HG02623 (cell line): Measurements from ENCODE around the gene ZFHX2.

Source experiments
- ATAC-seq: cut with Tn5 transposase; IDR thresholded peaks from one replicate; pipeline ENCODE4 v1.9.1; 2021; ENCODE audit warnings: moderate library complexity; ENCODE audit not compliant: unreplicated experiment

ZFHX2 gene

DNA sequence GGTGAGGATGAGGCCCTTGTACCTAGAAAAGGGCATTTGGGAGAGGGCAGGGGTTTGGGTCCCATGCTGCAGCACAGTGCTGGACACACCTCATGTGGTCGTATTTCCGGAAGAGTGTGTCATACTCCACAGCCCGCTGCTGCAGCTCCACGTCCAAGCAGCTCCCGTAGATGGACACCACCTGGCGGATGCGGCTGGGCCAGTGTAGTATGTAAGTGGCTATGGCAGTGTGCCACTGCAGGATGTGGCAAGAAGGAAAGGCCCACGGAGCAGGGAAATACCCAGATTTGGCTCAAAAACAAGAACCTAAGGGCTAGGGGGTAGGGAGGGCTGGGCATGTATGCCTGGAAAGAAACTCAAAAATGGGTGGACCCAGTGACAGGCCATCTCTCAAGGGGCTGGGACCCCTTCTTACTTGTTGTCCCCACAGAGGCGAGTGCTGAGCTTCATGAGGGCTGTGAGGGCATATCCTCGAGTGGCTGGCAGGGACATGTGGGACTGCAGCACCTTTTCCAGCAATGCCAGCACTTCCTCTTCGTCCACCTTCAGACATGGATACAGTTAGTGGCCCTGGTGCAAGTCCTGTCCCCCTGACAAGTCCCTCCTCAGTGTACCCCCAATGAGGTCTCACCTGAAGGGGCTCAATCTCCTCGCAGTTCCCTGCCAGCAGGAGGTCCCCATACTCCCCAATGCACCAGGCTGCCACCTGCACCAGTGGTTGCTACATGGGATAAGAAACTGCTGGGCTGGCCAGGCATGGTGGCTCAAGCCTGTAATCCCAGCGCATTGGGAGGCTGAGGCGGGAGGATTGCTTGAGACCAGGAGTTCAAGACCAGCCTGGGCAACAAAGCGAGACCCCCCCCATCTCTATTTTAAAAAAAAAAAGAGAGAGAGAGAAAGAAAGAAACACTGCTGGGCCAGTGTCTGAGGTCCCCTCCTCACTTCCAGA, 10.6 kb upstream of the ZFHX2 start:
- ATAC-seq: no peak

DNA sequence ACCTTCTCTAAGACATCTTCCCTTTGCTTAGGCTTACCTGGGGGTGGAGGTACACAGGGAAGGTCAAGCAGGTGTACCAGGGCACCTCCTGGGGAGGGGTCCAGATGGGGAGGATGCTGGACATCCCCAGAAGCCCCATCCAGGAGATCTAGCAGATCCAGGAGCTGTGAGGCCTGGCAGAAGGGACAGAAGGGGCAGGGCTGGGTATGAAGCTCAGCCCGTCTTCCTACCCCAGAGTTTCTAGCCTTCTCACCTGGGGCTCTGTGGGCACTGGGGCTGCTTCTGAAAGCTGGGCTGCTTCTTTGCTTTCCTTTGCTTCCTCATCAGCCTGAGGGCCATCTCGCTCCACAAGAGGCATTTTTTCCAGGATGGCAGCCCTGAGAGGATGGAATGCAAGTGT, 9.7 kb upstream of the ZFHX2 start:
- ATAC-seq: no peak

- ATAC-seq: no peak
Observed at GRCh38 chr14:23559926-23560520, 8.5 kb upstream of the ZFHX2 start.

- no peak for ATAC-seq
Observed at GRCh38 chr14:23559010-23559925, 7.7 kb upstream of the ZFHX2 start.

- ATAC-seq: no peak
Observed at GRCh38 chr14:23558346-23559009, 6.9 kb upstream of the ZFHX2 start.

GRCh38 chr14:23557946-23558345, 6.4 kb upstream of the ZFHX2 start:
- ATAC-seq: no peak

DNA sequence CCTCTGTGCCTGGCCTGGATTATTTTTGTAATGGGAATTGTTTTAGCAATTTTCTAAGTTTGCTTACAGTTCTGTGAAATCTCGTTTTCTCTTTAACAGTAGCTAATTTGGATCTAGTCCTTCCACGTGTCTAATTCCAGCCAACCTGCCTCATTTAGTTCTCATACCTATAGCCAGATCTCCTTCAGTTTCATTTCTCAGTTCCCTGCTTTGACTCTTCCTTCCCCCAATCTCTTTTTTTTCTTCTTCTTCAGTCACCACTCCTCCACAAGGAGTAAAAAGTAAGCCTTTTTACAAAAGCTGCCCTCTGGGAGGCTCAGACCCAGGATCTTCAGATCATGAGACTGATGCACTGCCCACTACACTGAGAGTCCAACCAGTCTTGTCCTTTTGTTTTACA, 6.0 kb upstream of the ZFHX2 start:
- ATAC-seq: no peak

GRCh38 chr14:23556700-23557440, 5.3 kb upstream of the ZFHX2 start:
- no peak for ATAC-seq

DNA sequence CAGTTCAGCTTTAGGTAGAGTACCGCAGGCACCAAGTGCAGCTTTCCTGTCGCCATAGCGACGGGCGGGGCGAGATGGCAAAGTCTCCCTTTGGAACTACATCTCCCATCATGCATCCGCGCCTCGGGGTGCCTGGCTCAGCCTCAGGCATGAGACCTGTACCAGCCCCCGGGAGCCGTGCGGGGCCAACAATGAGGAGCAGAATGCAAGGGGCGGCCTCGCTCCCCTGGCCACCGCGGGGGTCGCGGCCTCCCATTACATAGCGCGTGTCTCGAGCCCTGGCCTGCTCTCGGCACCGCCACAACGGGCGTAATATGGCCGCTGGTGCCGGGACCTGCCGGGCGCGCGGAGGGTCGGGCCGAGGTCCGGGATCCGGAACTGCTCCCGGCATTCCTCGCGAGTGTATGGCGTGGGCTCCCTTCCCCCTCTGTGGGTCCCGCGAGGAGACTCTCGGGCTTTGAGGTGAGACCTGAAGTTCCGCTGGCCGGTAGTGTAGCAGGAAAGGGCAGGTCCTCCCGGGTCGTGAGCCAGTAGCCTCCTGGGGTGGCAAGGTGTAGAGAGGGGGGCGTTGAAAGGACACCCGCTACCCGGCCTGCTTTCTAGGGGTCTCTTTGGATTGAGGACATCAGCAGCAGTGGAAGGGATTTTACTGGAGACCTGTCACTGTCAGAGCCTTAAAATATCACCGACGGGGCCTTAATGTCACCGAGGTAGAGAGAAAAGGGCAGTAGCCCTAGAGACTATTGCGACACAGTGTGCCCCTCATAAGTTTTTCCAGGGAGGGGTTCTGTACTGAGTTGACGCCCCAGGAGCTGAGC, 4.5 kb upstream of the ZFHX2 start, which contains the start of gene THTPA:
TSS of gene THTPA (plus strand) at position 390 of the 818 bp plus-strand sequence. CDS start 487 bp downstream, outside the sequence.
- ATAC-seq: peak; percentile 87

DNA sequence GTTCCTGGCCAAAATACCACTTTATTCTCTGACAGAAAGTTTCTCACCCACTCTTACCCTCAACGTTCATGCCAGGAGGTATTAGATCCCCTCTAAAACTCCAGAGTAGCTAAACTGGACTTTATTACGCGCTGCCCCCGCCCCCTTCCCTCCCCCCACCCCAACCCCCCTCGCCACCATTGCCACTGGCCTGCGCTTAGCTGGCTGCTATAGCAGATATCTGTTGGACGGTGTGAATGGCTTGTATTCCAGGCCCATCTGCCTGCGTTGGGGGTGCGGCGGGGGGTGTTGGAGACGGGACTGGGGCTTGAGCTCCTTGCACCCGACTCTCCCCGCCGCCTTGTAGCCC, 3.9 kb upstream of the ZFHX2 start:
- ATAC-seq: no peak

DNA sequence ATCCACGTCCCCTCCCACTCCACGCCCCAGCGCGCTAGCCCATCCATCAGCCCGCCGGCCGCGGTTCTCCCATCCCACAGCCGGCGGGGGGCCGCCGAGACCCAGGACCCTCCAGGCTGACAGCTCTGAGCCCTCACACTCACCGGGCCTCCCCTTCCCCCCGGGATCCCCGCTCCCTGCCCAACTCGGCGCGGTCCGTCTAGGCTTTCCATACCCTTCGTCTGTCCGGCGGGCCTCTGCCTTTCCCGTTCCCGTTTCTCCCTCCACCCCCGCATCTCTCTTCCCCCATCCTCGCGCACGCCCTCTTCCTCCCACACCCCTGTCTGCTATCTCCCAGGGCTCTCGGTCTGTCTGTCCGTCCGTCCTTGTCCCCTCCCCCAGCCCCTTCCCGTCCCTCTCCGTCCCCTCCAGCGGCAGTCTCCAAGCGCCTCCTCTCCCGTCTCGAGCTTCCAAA, 726 bp downstream of the ZFHX2 start:
- ATAC-seq: no peak

GRCh38 chr14:23550131-23550811, 1.3 kb downstream of the ZFHX2 start:
- no peak for ATAC-seq

GRCh38 chr14:23548351-23549318, 2.9 kb downstream of the ZFHX2 start:
- ATAC-seq: no peak

DNA sequence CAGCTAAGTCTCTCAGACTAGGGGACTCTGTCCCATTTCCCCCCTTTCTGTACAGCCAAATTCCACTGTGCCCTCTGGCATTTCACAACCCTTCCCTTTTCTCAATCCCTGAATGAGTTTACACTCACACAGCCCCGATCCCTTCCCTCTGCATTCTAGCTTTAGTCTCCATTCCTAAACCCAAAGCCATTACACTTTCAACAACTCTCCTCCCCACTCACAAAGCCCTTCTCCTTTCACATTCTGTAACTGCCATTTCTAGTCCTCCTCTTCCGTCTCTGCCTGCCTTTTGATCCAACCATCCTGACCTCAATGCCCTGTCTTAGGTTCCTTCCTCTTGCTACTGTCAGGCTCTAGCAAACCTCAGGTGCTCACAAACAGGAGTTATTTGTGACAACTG, 3.6 kb downstream of the ZFHX2 start:
- ATAC-seq: no peak

GRCh38 chr14:23546450-23547035, 5.0 kb downstream of the ZFHX2 start:
- no peak for ATAC-seq

GRCh38 chr14:23545740-23546365, 5.7 kb downstream of the ZFHX2 start:
- no peak for ATAC-seq
